Lung (tissue), 12 donors: Measurements from ENCODE around the gene MRPL1. TPM values are rescaled to one million over a fixed set of nuclear protein-coding genes. Genes with fewer than 3 reads are reported as not detected.

Source experiments
- ATAC-seq: fragments of 200-7000 bp; cut with Tn5 transposase; one replicate; pipeline ENCODE4 v1.9.1; 2020; ENCODE audit warnings: moderate number of reproducible peaks; ENCODE audit not compliant: insufficient read depth, low FRiP score
- DNase-seq, 3 donors: peaks; one replicate each; pipeline ENCODE4 v3.0.0-alpha.2; 2013 to 2017
- H3K27ac ChIP-seq, 2 donors: one replicate each; pipeline ENCODE4 v1.5.1; 2013; ENCODE audit warnings: mild to moderate bottlenecking in 2 of 2, moderate library complexity in 2 of 2, control low read depth in 1 of 2, inconsistent platforms in 1 of 2, low read depth in 1 of 2, low read length in 1 of 2
- H3K27me3 ChIP-seq, 3 donors: one replicate each; pipeline ENCODE4 v1.5.1; 2013; ENCODE audit warnings: low read length in 2 of 3; ENCODE audit not compliant: control insufficient read depth in 3 of 3, insufficient read depth in 3 of 3
- H3K36me3 ChIP-seq, 4 donors: one replicate each; pipeline ENCODE4 v1.5.1; 2013; ENCODE audit warnings: low read length in 4 of 4, mild to moderate bottlenecking in 1 of 4, moderate library complexity in 1 of 4; ENCODE audit not compliant: control insufficient read depth in 4 of 4, insufficient read depth in 4 of 4
- H3K4me1 ChIP-seq, 5 donors: one replicate each; pipeline ENCODE4 v1.5.1; 2013; ENCODE audit warnings: low read length in 5 of 5, mild to moderate bottlenecking in 2 of 5, moderate library complexity in 1 of 5; ENCODE audit not compliant: control insufficient read depth in 5 of 5, insufficient read depth in 5 of 5
- H3K4me3 ChIP-seq: one replicate; pipeline ENCODE4 v1.5.1; 2013; ENCODE audit warnings: mild to moderate bottlenecking, control low read depth, moderate library complexity
- H3K9ac ChIP-seq, 2 donors: one replicate each; pipeline ENCODE4 v1.5.1; 2013; ENCODE audit warnings: low read length in 2 of 2, control low read depth in 1 of 2; ENCODE audit not compliant: insufficient read depth in 1 of 2
- H3K9me3 ChIP-seq, 4 donors: one replicate each; pipeline ENCODE4 v1.5.1; 2013; ENCODE audit warnings: low read length in 3 of 4, mild to moderate bottlenecking in 1 of 4, moderate library complexity in 1 of 4; ENCODE audit not compliant: control insufficient read depth in 4 of 4, insufficient read depth in 3 of 4
- CTCF ChIP-seq: IDR thresholded peaks from 2 replicates; pipeline ENCODE4 v1.5.1; 2012; ENCODE audit warnings: mild to moderate bottlenecking; ENCODE audit errors: control extremely low read depth, extremely low read depth
- WGBS, 2 donors: extraction: QIAGEN DNeasy Blood & Tissue Kit; methylation state at CpG; one replicate each; pipeline ENCODE4 v1.1.7; 2013; 5-methylcytosine and 5-hydroxymethylcytosine counted together
- polyA plus RNA-seq, 2 donors: library from polyadenylated mRNA; stranded (reverse); fragments of 200-250 nt; gene quantifications; one replicate each; pipeline ENCODE4 v1.2.1, GENCODE V29; 2013
- total RNA-seq, 2 donors: library from RNA; depleted of rRNA in 1 of 2; stranded (reverse); fragments of >200 nt in 1 of 2; gene quantifications; one replicate each; pipeline ENCODE4 v1.2.1, GENCODE V29; 2014 to 2021
- donor health status: control.
- donor health status: control.
- donor health status: Bipolar disorder and iron deficiency.
- donor health status: healthy.
- donor health status: DM: yes; HTN: yes; CAD: no.

The MRPL1 gene
- total and polyA plus RNA-seq, 4 donors, result 19.9 to 45.4 (median 26.1) TPM

GRCh38 chr4:77821775-77822174 lies 40.9 kb upstream of the MRPL1 start:
- Histone ChIP-seq H3K36me3 (peaks cover 0 to 4% (median 0%) of the 10 kb centered on the region in 4 donors), H3K27ac (peak overlapping the region in 1 of 2 donors; percentile 30), H3K9ac (no peak overlapping the region), H3K9me3 (no peaks in the 10 kb centered on the region), H3K27me3 (peaks cover 0 to 3% (median 0%) of the 10 kb centered on the region in 3 donors), H3K4me3 (no peak overlapping the region), H3K4me1 (peaks cover 0 to 20% (median 8%) of the 10 kb centered on the region in 5 donors)
- WGBS, 2 donors, result 13 to 33% methylated on average over 1 of the region's 1 CpG
- DNase-seq (peak in 2 of 3 donors; percentile 7 to 30), ATAC-seq (no peak)
- TF ChIP-seq CTCF, result no peak

- H3K4me1 ChIP-seq, result peaks cover 0 to 3% (median 1%) of the 10 kb centered on the region in 5 donors
- H3K4me3 ChIP-seq, result no peak overlapping the region
- H3K27ac ChIP-seq, result no peak overlapping the region
- ATAC-seq (no peak), DNase-seq (no peak)
- H3K9me3 ChIP-seq, result no peaks in the 10 kb centered on the region
- WGBS, 2 donors, result 79 to 83% methylated on average over 6 of the region's 6 CpGs
- peaks cover 0 to 7% (median 0%) of the 10 kb centered on the region in 3 donors for H3K27me3 ChIP-seq
- no peak overlapping the region for H3K9ac ChIP-seq
- no peaks in the 10 kb centered on the region for H3K36me3 ChIP-seq
- no peak for TF ChIP-seq CTCF
Measured at GRCh38 chr4:77826275-77826674, 36.4 kb upstream of the MRPL1 start.

GRCh38 chr4:77827343-77827742 lies 35.3 kb upstream of the MRPL1 start:
- peaks cover 0 to 7% (median 0%) of the 10 kb centered on the region in 3 donors for H3K27me3 ChIP-seq
- ATAC-seq (no peak), DNase-seq (no peak)
- no peaks in the 10 kb centered on the region for H3K4me1 ChIP-seq
- no peak for TF ChIP-seq CTCF
- H3K9ac ChIP-seq, result no peak overlapping the region
- no peak overlapping the region for H3K27ac ChIP-seq
- no peaks in the 10 kb centered on the region for H3K9me3 ChIP-seq
- no peak overlapping the region for H3K4me3 ChIP-seq
- H3K36me3 ChIP-seq, result no peaks in the 10 kb centered on the region

- H3K27ac ChIP-seq, result no peak overlapping the region
- no peaks in the 10 kb centered on the region for H3K36me3 ChIP-seq
- H3K4me1 ChIP-seq, result no peaks in the 10 kb centered on the region
- H3K27me3 ChIP-seq, result no peaks in the 10 kb centered on the region
- no peak overlapping the region for H3K4me3 ChIP-seq
- no peak overlapping the region for H3K9ac ChIP-seq
- H3K9me3 ChIP-seq, result no peaks in the 10 kb centered on the region
- ATAC-seq, result no peak
- no peak for DNase-seq
- 71 to 81% methylated on average over 2 of the region's 2 CpGs for WGBS, 2 donors
- no peak for TF ChIP-seq CTCF
Measured at GRCh38 chr4:77833126-77833724, 29.4 kb upstream of the MRPL1 start.
